Spinal cord (tissue), 10 donors: ENCODE measurements around the gene ID1. TPM values are rescaled to one million over a fixed set of nuclear protein-coding genes. Genes with fewer than 3 reads are reported as not detected.

ENCODE experiments used
- DNase-seq, 6 donors: peaks; one replicate each; pipeline versions ENCODE4 v3.0.0 to v3.0.0-alpha.2; 2013 to 2015; ENCODE audit warnings: low spot score in 6 of 6, low read depth in 4 of 6
- H3K27ac ChIP-seq: one replicate; pipeline ENCODE4 v1.5.1; 2013; ENCODE audit warnings: low read depth, low read length, control low read depth
- H3K27me3 ChIP-seq: one replicate; pipeline ENCODE4 v1.6.1; 2013; ENCODE audit warnings: low read length; ENCODE audit not compliant: control insufficient read depth, insufficient read depth
- H3K36me3 ChIP-seq: one replicate; pipeline ENCODE4 v1.6.1; 2013; ENCODE audit warnings: low read length; ENCODE audit not compliant: control insufficient read depth, insufficient read depth
- H3K4me1 ChIP-seq: one replicate; pipeline ENCODE4 v1.6.1; 2013; ENCODE audit warnings: low read length; ENCODE audit not compliant: control insufficient read depth, insufficient read depth
- H3K4me3 ChIP-seq: one replicate; pipeline ENCODE4 v1.5.1; 2013; ENCODE audit warnings: low read depth, low read length, control low read depth
- H3K9me3 ChIP-seq: one replicate; pipeline ENCODE4 v1.6.1; 2013; ENCODE audit warnings: low read length; ENCODE audit not compliant: control insufficient read depth, insufficient read depth
- WGBS: methylation state at CpG from one replicate; pipeline ENCODE4 v1.1.5; 2013; ENCODE audit warnings: missing lambda C conversion rate; ENCODE audit not compliant: insufficient coverage; 5-methylcytosine and 5-hydroxymethylcytosine counted together
- polyA plus RNA-seq, 2 donors: library from polyadenylated mRNA; unstranded; fragments of 120-200 nt; gene quantifications; one replicate each; pipeline ENCODE4 v1.2.1, GENCODE V29; 2013; ENCODE audit not compliant: insufficient read length in 2 of 2
- total RNA-seq, 2 donors: library from RNA; depleted of rRNA in 1 of 2; stranded (reverse); fragments of 120-200 nt in 1 of 2; fragments of >200 nt in 1 of 2; gene quantifications; one replicate each; pipeline versions ENCODE4 v1.2.3 to v1.2.4, GENCODE V29; 2013 to 2014
- donor health status: healthy.

ID1 gene
- total and polyA plus RNA-seq, 4 donors: 88.2 to 308 (median 153) TPM

DNA sequence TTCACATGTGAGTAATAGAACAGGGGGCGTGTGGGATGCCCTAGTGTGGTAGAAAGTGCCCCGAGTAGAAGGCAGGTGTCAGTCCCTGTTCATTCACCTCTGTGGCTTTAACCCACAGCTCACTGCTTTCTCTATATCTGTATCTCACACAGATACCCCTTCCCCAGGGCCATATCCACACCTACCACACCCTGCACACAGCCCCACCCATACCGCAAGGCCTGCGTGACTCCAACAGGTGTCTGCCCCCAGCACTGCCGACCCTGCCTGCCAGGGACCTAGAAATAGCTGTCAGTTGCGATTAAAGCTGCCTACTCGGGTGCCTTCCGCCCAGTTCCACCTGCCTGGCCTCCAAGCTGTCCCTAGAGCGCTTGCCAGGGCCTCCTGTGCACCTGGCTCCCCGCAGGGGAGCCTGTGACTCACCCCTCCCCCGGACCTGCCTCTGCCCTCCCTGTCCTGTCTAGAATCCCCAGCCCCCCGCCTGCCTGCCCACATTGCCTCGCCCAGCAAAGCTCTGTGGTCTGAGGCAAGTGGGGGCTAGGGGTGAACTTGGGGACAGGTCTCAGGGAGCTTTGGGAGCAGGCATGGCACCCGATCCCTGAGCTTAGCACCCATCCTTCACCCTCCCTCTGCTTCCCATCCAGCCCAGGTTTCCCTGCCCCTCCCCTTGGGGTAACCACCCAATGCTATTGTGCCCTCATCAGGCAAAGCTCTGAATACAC lies 38.3 kb upstream of the ID1 start:
- H3K4me1 ChIP-seq: peaks cover 34% of the 10 kb centered on the region
- H3K9me3 ChIP-seq: no peaks in the 10 kb centered on the region
- 86% methylated on average over 8 of the region's 14 CpGs for WGBS
- peaks cover 77% of the 10 kb centered on the region for H3K36me3 ChIP-seq
- no peak overlapping the region for H3K4me3 ChIP-seq
- H3K27ac ChIP-seq: no peak overlapping the region
- no peaks in the 10 kb centered on the region for H3K27me3 ChIP-seq
- DNase-seq: no peak

DNA sequence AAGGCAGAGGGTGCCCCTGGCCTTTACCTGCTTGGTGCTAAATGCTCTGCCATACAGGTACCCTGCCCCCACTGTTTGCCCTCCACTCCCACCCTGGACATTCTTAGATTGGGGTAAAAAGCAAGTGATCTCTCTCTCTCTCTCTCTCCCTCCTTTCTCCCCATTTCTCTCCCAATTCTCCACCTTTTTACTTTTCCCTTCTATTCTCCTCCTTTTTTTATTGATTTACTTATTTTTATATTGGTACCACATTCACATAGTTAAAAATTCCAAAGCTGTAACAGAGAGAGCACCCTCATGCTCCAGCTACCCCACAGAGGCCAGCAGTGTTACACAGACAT lies 37.7 kb upstream of the ID1 start:
- Histone ChIP-seq H3K27ac (no peak overlapping the region), H3K4me3 (no peak overlapping the region), H3K4me1 (peaks cover 37% of the 10 kb centered on the region), H3K9me3 (no peaks in the 10 kb centered on the region), H3K36me3 (peaks cover 71% of the 10 kb centered on the region), H3K27me3 (no peaks in the 10 kb centered on the region)
- DNase-seq: no peak

DNA sequence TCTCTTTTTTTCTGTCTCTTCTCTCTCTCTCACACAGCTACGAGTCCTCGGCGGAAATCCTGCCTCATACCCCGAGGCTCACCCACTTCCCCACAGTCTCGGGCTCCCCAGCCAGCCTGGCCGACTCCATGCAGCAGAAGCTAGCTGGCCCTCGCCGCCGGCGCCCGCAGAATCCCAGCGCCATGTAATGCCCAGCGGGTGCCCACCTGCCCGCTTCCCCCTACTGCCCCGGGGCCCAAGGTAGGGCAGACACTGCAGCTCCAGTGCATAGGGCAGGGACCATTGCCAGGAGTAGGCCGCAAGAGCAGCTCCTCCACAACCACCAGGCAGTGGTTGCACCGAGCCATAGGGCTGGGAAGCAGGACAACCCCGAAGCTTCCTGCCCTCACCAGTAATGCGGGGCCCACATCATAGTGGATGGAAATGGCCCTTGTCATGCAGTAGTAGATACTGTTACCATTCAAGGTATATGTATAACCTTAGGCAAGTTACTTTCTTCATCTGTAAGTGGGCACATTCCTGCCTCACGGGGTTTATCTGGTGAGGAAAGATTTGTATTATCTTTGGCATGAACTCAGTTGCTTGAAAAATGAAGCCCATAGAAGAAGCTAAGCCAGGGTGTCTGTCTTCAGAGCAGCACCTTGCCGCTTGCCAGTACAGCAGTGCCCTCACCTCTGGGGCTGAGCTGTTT lies 36.9 kb upstream of the ID1 start:
- H3K4me1 ChIP-seq: peaks cover 38% of the 10 kb centered on the region
- H3K36me3 ChIP-seq: peaks cover 65% of the 10 kb centered on the region
- no peak overlapping the region for H3K27ac ChIP-seq
- H3K4me3 ChIP-seq: no peak overlapping the region
- DNase-seq: no peak
- no peaks in the 10 kb centered on the region for H3K27me3 ChIP-seq
- no peaks in the 10 kb centered on the region for H3K9me3 ChIP-seq
- WGBS: 89% methylated on average over 20 of the region's 21 CpGs

DNA sequence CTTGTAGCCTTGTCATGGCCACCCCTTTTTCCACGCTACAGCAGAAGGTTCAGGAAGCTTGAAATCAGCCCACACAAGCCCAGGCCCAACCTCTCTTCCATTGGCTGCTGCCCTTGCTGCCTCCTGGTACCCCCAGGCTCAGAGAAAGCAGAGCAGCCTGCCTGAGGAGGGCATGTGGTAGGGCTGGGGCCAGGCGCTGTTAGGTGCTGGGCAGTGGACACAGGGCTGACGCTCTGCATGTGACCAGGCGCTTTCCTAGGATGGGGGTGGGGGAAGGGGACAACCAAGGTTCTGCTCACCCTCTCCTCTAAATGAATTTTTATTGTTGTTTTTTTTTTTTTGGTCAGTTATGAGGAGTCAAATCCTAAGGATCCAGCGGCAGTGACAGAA lies 36.3 kb upstream of the ID1 start:
- no peaks in the 10 kb centered on the region for H3K27me3 ChIP-seq
- DNase-seq: no peak
- no peaks in the 10 kb centered on the region for H3K9me3 ChIP-seq
- peaks cover 60% of the 10 kb centered on the region for H3K36me3 ChIP-seq
- H3K4me1 ChIP-seq: peaks cover 43% of the 10 kb centered on the region
- no peak overlapping the region for H3K27ac ChIP-seq
- WGBS: 87% methylated on average over 4 of the region's 5 CpGs
- no peak overlapping the region for H3K4me3 ChIP-seq

DNA sequence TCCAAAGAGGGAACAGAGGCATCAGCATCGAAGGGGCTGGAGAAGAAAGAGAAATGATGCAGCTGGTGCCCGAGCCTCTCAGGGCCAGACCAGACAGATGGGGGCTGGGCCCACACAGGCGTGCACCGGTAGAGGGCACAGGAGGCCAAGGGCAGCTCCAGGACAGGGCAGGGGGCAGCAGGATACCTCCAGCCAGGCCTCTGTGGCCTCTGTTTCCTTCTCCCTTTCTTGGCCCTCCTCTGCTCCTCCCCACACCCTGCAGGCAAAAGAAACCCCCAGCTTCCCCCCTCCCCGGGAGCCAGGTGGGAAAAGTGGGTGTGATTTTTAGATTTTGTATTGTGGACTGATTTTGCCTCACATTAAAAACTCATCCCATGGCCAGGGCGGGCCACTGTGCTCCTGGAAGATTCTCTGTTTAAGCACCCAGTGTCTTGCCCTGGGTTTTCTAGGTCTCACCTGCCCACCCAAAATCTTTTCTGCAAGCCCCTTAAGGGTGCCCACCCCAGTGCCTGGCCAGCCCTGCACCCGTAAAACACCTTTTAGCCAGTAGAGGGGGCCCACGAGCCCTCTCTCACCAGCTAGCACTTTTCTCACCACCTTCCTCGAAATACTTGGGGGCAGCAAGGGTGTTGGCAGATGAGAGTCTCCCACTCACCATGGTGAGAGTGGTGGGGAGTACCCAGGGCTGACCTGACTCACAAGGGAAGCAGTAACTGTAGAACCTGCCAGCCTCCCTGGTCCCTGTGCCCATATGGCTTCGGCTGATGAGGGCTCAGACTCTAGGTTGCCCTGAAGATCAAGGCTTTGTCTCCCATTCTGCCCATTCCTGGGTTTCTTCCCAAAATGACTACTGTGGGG lies 35.7 kb upstream of the ID1 start:
- DNase-seq: peak in 2 of 6 donors; percentile 72 to 74
- Histone ChIP-seq H3K27ac (peak overlapping the region; percentile 74), H3K9me3 (no peaks in the 10 kb centered on the region), H3K4me1 (peaks cover 44% of the 10 kb centered on the region), H3K4me3 (no peak overlapping the region), H3K36me3 (peaks cover 54% of the 10 kb centered on the region), H3K27me3 (no peaks in the 10 kb centered on the region)
- 38% methylated on average over 7 of the region's 10 CpGs for WGBS

DNA sequence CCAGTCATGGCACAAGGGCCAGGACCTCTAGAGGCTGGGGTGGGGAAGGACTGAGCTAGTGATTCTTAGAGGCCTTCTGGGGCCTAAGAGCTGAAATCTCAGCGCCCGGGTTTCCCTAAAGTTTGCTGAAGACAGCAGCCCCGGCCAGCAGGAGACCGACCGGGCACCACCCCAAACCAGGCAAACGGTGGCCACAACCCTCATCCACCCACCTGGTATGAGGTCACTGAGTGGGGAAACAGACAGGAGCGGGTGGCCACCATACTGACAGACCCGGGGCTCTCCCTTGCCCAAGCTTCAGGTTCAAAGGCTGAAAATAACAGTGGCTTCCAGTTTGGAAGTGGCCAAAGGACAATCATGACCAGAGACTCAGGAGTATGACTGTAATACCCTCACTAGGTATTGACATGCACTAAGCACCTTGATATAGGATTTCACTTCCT lies 35.0 kb upstream of the ID1 start:
- Histone ChIP-seq H3K27me3 (no peaks in the 10 kb centered on the region), H3K27ac (peak overlapping the region; percentile 74), H3K4me3 (no peak overlapping the region), H3K9me3 (no peaks in the 10 kb centered on the region), H3K4me1 (peaks cover 44% of the 10 kb centered on the region), H3K36me3 (peaks cover 50% of the 10 kb centered on the region)
- DNase-seq: no peak
- 80% methylated on average over 5 of the region's 8 CpGs for WGBS

DNA sequence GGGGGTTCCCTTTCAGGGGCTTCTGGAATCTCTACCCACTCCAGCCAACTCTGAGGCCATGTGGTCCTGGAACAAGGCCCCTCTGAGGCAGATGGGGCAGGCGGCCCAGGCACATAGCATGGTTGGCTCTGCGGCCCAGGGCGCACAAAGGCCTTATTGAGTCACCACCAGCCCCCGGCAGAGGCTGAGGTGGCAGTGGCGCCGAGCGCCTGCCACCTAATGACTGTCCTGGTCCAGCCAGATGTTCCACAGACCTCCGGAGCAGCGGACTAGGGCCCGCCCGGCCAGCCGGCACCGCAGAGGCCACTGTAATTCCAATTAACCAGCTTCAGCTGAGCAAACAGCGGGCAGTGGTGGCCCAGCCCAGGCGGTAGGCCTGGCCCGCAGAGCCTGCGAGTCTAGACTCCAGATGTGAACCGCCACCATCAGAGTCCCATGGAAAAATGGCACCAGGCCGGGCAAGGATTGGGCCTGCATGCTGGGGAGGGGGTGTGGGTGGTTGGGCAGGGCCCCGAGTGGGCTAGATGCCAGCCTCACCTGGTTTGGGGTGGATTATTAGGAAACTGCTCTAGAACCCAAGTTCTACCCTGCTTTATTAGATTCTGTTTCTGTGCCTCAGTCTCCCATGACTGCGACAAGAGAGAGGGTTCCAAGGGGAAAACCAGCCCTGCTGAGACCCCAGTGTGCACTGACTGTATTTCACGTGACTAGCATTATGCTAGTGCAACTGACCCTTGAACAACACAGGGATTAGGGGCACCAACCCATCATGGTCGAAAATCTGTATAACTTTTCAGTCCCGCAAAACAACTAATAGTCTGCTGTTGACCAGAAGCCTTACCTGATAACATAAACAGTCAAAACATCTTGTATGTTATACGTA lies 34.1 kb upstream of the ID1 start:
- DNase-seq: peak in 3 of 6 donors; percentile 55 to 87 (median 61)
- peaks cover 45% of the 10 kb centered on the region for H3K36me3 ChIP-seq
- 35% methylated on average over 22 of the region's 25 CpGs for WGBS
- peaks cover 44% of the 10 kb centered on the region for H3K4me1 ChIP-seq
- no peaks in the 10 kb centered on the region for H3K27me3 ChIP-seq
- no peaks in the 10 kb centered on the region for H3K9me3 ChIP-seq
- H3K27ac ChIP-seq: peak overlapping the region; percentile 74
- no peak overlapping the region for H3K4me3 ChIP-seq

DNA sequence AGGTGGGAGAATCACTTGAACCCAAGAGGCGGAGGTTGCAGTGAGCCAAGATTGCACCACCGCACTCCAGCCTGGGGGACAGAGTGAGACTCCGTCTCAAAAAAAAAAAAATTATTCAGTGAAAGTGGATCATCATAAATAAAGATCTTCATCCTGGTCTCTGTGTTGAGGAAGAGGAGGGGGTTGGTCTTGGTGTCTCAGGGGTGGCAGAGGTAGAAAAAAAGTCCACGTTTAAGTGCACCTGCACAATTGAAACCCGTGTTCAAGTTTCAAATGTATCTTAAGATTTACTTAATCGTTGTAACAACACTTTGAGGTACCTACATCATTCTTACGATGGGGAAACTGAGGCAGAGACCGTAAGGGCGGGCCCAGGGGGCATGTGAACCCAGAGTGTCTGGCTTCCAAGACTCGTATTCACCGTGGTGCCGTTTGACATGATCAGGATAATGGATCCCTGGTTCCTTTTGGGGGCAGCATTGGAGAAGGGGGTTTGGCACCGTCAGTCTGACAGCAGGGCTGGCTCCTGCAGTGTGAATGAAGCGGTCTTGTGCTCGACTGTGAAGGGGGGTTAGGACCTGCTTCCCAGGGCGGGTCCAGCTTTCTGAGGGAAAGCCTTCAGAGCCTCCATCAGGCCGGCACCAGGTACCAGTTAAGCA lies 32.9 kb upstream of the ID1 start:
- 14% methylated on average over 12 of the region's 17 CpGs for WGBS
- no peaks in the 10 kb centered on the region for H3K9me3 ChIP-seq
- H3K4me3 ChIP-seq: peak overlapping the region; percentile 62
- H3K36me3 ChIP-seq: peaks cover 33% of the 10 kb centered on the region
- H3K27me3 ChIP-seq: no peaks in the 10 kb centered on the region
- peaks cover 44% of the 10 kb centered on the region for H3K4me1 ChIP-seq
- peak in 3 of 6 donors; percentile 37 to 80 (median 78) for DNase-seq
- peak overlapping the region; percentile 92 for H3K27ac ChIP-seq
